Measurements from ENCODE around the gene KIAA0586. TPM values are rescaled to one million over a fixed set of nuclear protein-coding genes. Genes with fewer than 3 reads are reported as not detected.

KIAA0586 gene
- total and polyA plus RNA-seq, 10 of the 15 experiments (the other 5 are each of a cell fraction or from before 2014, with no cell fraction given), result 7.1 to 27.6 (median 19.1) TPM

GRCh38 chr14:58398495-58398894, 29.0 kb upstream of the KIAA0586 start:
- FAIRE-seq (no peak), DNase-seq (ENCODE audit: low read depth, low spot score) (no peak), ATAC-seq (no peak)
- Histone ChIP-seq H3K79me2 (ENCODE audit: control insufficient read depth, insufficient read depth, low read length) (no peaks in the 10 kb centered on the region), H2AFZ (ENCODE audit: control insufficient read depth, low read depth, low read length) (no peak overlapping the region), H3K9ac (ENCODE audit: control insufficient read depth, insufficient read depth, low read length) (no peak overlapping the region), H3K27me3 (replicated peaks in 1 of 2; ENCODE audit: control insufficient read depth in 2 of 2, insufficient read depth in 2 of 2, low read length in 1 of 2) (no peaks in the 10 kb centered on the region), H3K4me3 (no peak overlapping the region), H3K9me3 (replicated peaks; ENCODE audit: control insufficient read depth, insufficient read depth, low read length) (no peaks in the 10 kb centered on the region), H3K4me2 (ENCODE audit: control insufficient read depth, insufficient read depth) (no peak overlapping the region), H3K36me3 (ENCODE audit: control insufficient read depth in 2 of 2, insufficient read depth in 2 of 2, low read length in 1 of 2) (no peaks in the 10 kb centered on the region), H3K4me1 (ENCODE audit: control insufficient read depth, insufficient read depth, low read length) (peaks cover 4% of the 10 kb centered on the region; the same call in 1 of the 2 replicates), H4K20me1 (ENCODE audit: control insufficient read depth, insufficient read depth) (no peaks in the 10 kb centered on the region), H3K27ac (ENCODE audit: control insufficient read depth, insufficient read depth) (no peak overlapping the region)
- no TSS peak for BruUV-seq (replicated peaks)
- intact Hi-C loops (cut with micrococcal nuclease; ENCODE audit: unreplicated experiment), result loop anchor here (5.0 kb wide), 1 partner anchor 291 kb away; no protein-coding TSS in a partner anchor
- RAD21 ChIA-PET (ENCODE audit: unreplicated experiment), result interaction anchor here (1.1 kb wide), 1 partner anchor 100 kb away, joined by 3 read pairs; the partner anchor contains the start of gene ARID4A
- SMC1A ChIA-PET (ENCODE audit: uncharacterized antibody, unreplicated experiment), result no interaction called here
- CTCF ChIA-PET, result no interaction called here
- in situ Hi-C loops (cut with MboI), result no loop called here
- POLR2A ChIA-PET, result interaction anchor here (0.5 kb wide), 1 partner anchor 106 kb away, joined by 4 read pairs; no protein-coding TSS in a partner anchor
- no peak for TF ChIP-seq TCF7 (IDR thresholded peaks at IDR 0.05; ENCODE audit: borderline replicate concordance)
- TF ChIP-seq CBX5 (IDR thresholded peaks at IDR 0.05; ENCODE audit: low read depth), result no peak
- no peak for TF ChIP-seq SP1 (IDR thresholded peaks at IDR 0.05; ENCODE audit: low read depth, low read length)
- no peak for TF ChIP-seq CUX1 (IDR thresholded peaks at IDR 0.05; ENCODE audit: insufficient replicate concordance, low read depth, low read length)
- TF ChIP-seq CHD4 (IDR thresholded peaks at IDR 0.05), result no peak
- no peak for TF ChIP-seq ZNF384 (IDR thresholded peaks at IDR 0.05; ENCODE audit: borderline replicate concordance, low read depth, low read length)
- TF ChIP-seq KAT2A (conservative IDR thresholded peaks at IDR 0.05; ENCODE audit: control insufficient read depth, low read depth, low read length), result no peak
- no peak for TF ChIP-seq FOXK2 (IDR thresholded peaks at IDR 0.05)
- TF ChIP-seq RAD21 (IDR thresholded peaks at IDR 0.05; ENCODE audit: insufficient read depth, low read depth, low read length), result no peak
- no peak for TF ChIP-seq GABPA (IDR thresholded peaks at IDR 0.05; ENCODE audit: low read depth)
- no peak for TF ChIP-seq YY1 (IDR thresholded peaks at IDR 0.05; ENCODE audit: low read depth, low read length)
- TF ChIP-seq KDM1A (IDR thresholded peaks at IDR 0.05; ENCODE audit: borderline replicate concordance), result no peak
- no peak for TF ChIP-seq SPI1 (IDR thresholded peaks at IDR 0.05; ENCODE audit: borderline replicate concordance, insufficient read depth, low read depth, low read length)
- TF ChIP-seq HDGF (IDR thresholded peaks at IDR 0.05), result no peak
- TF ChIP-seq, protein P1, sequence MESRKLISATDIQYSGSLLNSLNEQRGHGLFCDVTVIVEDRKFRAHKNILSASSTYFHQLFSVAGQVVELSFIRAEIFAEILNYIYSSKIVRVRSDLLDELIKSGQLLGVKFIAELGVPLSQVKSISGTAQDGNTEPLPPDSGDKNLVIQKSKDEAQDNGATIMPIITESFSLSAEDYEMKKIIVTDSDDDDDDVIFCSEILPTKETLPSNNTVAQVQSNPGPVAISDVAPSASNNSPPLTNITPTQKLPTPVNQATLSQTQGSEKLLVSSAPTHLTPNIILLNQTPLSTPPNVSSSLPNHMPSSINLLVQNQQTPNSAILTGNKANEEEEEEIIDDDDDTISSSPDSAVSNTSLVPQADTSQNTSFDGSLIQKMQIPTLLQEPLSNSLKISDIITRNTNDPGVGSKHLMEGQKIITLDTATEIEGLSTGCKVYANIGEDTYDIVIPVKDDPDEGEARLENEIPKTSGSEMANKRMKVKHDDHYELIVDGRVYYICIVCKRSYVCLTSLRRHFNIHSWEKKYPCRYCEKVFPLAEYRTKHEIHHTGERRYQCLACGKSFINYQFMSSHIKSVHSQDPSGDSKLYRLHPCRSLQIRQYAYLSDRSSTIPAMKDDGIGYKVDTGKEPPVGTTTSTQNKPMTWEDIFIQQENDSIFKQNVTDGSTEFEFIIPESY (IDR thresholded peaks at IDR 0.05), result no peak
- TF ChIP-seq EZH2 (IDR thresholded peaks at IDR 0.05; ENCODE audit: borderline replicate concordance, control insufficient read depth, low read depth, low read length), result no peak
- TF ChIP-seq HDAC2 (IDR thresholded peaks at IDR 0.05), result no peak
- no peak for TF ChIP-seq POLR2AphosphoS2 (IDR thresholded peaks at IDR 0.05; ENCODE audit: low read depth, low read length)

Data from GM12878 (cell line).